Measurements from ENCODE around the gene NPAT.
"Not testable (repeated sequence)": the region's sequence is repeated elsewhere in the genome, so short reads cannot be mapped to it uniquely, and the experiment has no call there.

The NPAT gene

GRCh38 chr11:108218912-108219783 is 3.3 kb downstream of the NPAT start:
- DNase-seq = no peak

GRCh38 chr11:108218455-108218854 is 4.0 kb downstream of the NPAT start:
- no peak for DNase-seq

GRCh38 chr11:108216988-108217387 is 5.5 kb downstream of the NPAT start:
- peak; percentile 24 for DNase-seq

DNA sequence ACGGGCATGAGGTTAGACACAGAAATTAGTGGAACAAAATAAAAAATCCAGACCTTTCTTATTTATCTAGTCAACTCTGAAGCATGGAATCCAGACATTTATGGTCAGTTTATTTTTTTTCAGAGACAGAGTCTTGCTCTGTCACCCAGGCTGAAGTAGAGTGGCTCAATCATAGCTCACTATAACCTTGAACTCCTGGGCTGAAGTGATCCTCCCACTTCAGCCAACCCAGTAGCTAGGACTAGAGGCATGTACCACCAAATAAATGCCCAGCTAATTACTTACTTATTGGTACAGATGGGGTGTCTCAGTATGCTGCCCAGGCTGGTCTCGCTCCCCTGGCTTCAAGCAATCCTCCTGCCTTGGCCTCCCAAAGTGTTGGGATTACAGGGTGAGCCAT is 8.7 kb downstream of the NPAT start:
- no peak for DNase-seq

DNA sequence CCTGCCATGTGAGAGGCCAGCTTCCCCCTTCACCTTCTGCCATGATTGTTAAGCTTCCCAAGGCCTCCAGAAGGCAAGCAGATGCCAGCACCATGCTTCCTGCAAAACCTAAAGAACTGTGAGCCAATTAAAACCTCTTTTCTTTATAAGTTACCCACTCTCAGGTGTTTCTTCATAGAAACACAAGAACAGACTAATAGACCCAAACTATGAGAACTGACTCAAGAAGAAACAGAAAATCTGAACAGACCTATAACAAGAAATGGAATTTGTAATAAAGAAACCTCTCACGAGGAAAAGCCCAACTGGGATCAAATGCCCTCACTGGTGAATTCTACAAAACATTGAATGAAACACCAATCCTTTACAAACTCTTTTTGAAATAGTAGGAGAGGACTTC is 12.0 kb downstream of the NPAT start:
- DNase-seq = no peak

DNA sequence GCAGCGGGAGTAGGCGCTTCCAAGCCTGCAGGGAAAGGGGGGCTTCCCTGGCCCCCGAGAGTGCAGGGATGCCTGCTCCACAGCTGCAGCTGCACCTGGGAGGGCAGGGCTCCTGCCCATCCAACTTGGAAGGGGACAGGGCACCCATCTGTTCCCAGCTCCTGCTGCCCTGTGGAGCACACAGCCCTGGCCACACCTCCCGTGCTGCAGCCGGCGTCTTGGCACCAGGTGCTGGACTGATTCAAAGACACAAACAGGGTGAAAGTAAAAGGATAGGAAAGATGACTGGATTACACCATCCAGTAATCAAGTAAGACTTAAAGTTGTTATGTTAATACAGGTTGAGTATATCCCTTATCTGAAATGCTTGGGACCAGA is 14.8 kb downstream of the NPAT start:
- no peak for DNase-seq

- DNase-seq = no peak
These were observed 15.3 kb downstream of the NPAT start for GRCh38 chr11:108206969-108207682.

DNA sequence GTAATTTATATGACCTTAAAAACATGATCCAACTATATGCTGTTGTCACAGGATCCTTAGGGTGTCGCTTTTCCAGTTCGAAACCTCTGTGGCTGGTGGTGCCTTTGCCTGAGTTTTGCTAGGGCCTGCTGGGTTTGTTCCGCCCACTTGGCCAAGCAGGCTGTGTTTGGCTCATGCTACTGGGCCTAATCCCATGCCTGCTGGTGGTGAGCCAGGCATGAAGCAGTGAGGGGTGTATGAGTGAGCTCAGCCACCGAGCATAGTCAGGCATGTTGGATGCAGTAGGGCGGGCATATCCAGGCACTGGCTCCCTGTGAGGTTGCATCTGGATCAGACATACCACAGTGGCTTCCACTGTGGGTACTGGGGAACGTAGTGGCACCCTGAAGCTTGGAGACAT is 16.3 kb downstream of the NPAT start:
- DNase-seq = no peak

DNA sequence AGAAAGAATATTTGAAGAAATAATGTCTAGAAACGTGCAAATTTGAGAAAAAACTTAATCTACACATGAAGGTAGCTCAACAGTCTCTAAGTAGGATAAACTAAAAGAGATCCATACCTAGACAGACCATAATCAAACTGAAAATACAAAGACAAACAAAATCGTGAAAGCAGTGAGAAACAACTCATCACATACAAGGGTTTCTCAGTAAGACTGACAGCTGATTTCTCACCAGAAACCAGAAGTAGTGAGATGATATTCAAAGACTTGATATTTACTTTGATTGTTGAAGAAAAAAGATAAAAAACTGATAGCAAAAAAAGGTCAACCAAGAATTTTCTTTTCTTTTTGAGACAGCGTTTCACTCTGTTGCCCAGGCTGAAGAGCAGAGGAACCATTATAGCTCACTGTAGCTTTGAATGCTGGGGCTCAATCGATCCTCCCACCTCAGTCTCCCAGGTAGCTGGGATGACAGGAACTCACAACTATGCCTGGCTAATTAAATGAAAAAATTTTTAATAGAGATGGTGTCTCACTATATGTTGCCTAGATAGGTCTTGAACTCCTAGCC is 17.4 kb downstream of the NPAT start:
- DNase-seq = no peak

DNA sequence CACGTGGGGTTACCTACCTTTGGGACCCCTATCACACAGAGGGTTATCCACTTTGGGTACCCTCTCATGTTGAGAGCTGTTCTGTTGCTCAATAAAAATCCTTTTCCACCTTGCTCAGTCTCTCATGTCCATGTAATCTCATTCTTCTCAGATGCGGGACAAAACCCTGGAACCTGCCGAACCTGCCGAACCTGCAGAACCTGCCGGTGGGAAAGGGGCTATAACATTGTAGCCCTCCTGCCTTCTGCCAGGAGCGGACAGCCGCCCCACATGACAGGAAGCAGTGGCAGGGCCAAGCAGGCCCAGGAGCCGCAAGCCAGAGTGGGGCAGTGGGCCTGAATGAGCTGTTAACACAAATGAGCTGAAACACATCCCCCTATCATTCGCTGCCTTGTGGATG is 18.1 kb downstream of the NPAT start:
- no peak for DNase-seq

GRCh38 chr11:108203075-108203474 is 19.4 kb downstream of the NPAT start:
- no peak for DNase-seq

DNA sequence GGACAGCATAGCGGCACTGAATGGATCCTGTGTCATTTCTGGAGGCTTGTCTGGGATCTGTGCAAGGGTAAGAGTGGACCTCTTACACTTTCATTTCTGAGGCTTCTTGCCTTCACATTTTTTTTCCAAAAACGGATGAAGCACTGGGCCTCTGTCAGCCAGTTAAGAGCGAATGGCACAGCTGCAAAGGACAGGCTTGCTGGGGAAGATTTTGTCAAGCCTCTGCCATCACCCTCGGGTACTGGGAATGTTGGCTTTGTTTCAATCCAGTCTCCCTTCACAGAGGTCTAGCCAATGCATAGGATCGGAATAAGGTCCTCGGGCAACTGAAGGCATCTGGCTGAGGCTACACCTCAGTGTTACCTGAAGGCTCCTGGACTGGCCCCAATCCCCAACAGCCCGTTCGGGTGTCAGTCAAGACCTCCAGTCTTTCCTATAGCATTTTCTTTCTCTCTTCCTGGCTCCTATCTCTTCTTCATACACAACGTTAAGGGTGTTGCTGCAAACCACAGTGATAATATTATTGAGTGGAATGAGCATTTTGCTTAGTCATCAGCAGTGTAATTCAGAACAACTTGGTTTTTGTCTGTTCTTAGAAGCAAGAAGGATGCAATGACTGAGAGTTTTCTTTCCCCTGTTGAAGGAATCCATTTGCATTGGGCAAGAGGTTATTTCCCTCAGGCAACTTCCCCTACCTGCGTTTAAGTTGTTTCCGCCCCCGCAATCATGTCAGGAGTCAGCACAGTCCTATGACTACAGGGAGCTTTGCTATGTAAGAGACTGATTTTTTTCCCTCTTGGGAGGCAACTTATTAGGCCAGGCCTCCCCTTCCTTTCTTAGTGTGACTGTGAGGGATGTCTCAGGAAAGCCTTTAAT is 22.8 kb downstream of the NPAT start:
- peak; percentile 80 for DNase-seq

- DNase-seq = no peak
These were observed 23.6 kb downstream of the NPAT start for GRCh38 chr11:108198833-108199232.

- DNase-seq = no peak
These were observed 25.1 kb downstream of the NPAT start for GRCh38 chr11:108197351-108197750.

DNA sequence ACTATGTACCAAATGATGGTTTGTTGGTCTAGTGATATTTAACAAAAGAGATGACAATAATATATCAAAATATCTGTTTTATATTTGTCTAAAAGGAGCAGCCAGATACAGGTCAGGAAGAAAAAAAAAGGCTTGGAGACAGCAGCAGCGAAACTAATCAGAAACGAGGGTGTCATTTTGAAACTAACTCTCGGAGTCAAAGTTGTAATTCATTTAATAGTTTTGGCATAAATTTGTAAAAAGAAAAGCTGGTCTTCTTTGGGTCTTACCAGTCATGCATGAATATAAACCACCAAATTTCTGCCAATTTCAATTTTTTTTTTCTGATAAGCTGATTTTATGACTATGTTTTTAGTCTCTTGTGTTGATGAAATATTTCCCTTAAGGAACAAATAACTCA is 25.5 kb downstream of the NPAT start:
- DNase-seq = no peak

DNA sequence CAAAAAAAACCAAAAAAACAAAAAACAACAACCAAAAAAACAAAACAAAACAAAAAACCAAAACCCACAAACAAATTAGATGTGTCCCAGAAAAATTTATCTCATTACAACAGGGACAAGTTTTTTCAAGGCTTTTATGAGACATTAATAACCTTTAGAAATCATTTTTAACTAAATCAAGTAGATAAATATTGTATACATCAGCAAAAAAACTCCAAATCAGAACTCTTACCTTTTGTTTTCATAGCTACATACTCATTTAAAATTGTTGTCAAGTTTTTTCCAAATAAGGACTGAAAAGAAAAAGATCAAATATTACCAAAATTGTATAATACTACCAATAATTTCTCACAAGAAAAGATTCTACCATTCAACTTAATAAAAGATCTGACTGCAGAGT is 28.7 kb downstream of the NPAT start:
- no peak for DNase-seq

DNA sequence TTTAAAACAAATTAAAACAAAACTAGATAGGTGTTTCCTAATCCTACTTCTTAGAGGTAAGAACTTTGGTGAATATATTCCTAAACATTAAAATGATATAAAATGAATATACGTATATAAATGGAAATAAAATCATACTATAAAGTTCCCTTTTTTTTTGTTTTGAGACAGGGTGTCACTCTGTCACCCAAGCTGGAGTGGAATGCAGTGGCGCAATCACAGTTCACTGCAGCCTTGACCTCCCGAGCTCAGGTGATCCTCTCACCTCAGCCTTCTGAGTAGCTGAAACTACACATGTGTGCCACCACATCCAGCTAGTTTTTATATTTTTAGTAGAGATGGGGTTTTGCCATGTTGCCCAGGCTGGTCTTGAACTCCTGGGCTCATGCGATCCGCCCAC is 44.9 kb downstream of the NPAT start:
- DNase-seq = no peak

GRCh38 chr11:108170184-108170583 is 52.3 kb downstream of the NPAT start:
- no peak for DNase-seq

- DNase-seq = no peak
These were observed 54.8 kb downstream of the NPAT start for GRCh38 chr11:108167624-108168023.

DNA sequence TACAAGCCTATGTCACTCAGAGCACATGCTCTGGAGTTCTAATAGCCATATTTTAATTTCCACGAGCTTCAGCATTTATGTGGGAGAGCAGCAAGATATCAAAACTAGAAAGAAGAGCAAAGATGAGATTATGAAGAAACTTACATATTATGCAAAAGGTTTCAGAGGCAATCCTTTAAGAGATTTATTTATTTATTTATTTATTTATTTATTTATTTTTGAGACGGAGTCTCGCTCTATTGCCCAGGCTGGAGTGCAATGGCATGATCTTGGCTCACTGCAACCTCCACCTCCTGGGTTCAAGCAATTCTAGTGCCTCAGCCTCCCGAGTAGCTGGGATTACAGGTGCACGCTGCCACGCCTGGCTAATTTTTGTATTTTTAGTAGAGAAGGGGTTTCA is 59.6 kb downstream of the NPAT start:
- DNase-seq = not testable (repeated sequence)

GRCh38 chr11:108160970-108161566 is 61.4 kb downstream of the NPAT start:
- no peak for DNase-seq

DNA sequence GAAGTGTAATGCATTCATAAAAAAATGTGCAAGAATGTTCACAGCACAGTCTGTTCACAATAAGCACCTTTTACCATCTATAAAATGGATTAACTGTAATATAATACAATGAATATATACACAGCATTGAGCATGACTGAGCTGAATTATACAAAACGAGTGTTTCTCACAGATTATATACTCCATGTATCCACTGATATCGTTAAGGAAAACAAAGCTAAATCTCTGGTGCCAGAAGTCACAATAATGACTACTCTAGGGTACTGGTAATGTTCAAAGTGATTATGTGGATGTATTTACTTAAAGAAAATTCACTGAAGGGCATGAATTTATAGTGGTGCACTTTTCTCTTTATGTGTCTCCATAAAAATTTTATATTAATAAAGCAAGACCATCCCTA is 67.8 kb downstream of the NPAT start:
- DNase-seq = no peak

GRCh38 chr11:108148556-108148955 is 73.9 kb downstream of the NPAT start:
- no peak for DNase-seq

Data from activated naive CD4-positive, alpha-beta T cell treated with Interleukin-2 at 50 U/mL for 16 hours (primary cell).